Fibroblast of the conjunctiva (primary cell): ENCODE data around the gene LEMD3.

Source experiments
- DNase-seq: peaks from one replicate; pipeline ENCODE4 v3.0.0-alpha.2; 2010; ENCODE audit warnings: low read depth

Gene LEMD3

DNA sequence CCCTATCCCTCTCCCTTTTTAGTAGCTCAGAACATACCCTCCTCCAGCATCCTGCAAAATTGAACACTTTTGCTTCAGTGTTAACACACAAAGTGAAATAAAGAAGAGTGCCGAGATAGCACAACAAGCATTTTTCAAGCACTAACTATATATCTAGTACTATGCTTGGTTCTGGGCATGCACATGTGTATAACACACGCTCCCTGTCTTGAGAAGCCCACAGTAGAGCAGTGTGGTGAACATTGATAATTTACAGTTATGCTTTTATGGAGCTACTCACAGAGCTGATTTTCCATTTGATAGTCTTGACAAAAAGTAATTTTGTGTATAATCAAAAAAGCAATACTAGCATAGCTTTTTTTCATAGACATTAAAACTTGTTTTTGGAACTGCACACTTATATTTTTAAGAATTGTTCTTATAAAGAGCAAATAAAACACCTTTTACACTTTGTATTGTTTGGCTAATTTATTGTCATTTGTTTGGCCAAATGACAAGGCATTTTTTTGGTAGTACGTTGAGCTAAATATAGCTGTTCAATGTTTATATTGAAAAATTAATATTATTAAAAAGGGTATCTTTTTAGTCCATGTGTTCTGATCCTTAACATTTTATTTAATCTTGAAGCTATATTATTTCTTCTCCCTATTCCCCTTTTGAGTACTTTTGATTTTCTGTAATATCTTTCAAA lies 39.7 kb downstream of the LEMD3 start:
- DNase-seq: no peak

DNA sequence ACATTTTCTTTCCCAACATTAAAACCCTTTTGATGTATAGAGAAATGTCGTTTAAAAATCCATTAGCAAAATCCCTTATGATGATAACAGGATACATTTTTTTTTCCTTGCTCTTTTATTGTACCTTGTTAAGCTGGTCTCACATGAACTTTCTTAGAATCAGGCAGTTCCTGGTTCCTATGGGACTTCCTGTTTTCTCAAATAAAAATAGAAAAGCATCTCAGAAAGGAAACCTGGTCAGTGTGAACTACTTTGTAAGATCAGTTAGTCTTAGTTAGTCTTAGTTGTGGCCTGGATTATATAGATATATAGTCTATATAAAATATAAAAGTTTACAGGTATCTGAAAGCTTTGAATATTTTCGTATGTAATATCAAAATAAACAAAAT lies 40.3 kb downstream of the LEMD3 start:
- no peak for DNase-seq

- DNase-seq: no peak
Observed at GRCh38 chr12:65217086-65217485, 47.7 kb downstream of the LEMD3 start.

GRCh38 chr12:65220761-65221160 lies 51.4 kb downstream of the LEMD3 start:
- DNase-seq: no peak

- peak; percentile 45 for DNase-seq
Observed at GRCh38 chr12:65229441-65229840, 60.1 kb downstream of the LEMD3 start.

GRCh38 chr12:65232476-65233077 lies 63.2 kb downstream of the LEMD3 start:
- peak; percentile 4 for DNase-seq

DNA sequence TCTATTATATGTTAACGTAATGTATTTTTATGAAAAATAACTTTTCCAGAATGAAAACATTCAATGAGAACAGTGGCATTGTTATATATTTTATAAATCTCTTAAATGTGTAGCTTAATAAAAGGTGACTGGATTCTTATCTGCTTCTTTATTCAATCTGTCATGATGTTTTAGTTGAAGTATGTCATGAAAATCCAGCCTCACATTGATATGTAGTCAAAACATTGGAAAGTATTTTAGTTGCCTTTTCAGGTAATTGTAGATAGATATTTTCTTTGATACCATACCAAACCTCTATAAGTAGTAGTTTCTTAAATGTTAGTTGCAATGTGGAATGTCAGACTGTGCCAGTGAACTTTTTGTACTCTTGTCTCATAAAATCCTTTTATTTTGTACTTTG lies 67.8 kb downstream of the LEMD3 start:
- DNase-seq: no peak

DNA sequence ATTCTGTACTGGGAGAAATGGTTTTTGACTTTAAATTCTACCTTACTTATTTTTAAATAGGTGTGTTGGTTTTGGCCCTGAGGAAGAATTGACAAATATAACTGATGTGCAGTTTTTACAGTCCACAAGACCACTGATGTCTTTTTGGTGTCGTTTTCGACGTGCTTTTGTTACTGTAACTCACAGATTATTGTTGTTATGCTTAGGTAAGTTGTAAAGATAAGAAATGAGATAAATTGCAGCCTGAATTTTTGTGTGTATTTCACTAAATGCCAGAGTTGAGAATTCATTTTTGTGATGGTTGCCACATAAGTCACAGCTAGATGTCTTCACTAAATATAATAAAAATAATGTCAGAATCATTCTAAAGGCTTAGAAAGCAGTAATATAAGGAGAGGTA lies 69.2 kb downstream of the LEMD3 start:
- no peak for DNase-seq

DNA sequence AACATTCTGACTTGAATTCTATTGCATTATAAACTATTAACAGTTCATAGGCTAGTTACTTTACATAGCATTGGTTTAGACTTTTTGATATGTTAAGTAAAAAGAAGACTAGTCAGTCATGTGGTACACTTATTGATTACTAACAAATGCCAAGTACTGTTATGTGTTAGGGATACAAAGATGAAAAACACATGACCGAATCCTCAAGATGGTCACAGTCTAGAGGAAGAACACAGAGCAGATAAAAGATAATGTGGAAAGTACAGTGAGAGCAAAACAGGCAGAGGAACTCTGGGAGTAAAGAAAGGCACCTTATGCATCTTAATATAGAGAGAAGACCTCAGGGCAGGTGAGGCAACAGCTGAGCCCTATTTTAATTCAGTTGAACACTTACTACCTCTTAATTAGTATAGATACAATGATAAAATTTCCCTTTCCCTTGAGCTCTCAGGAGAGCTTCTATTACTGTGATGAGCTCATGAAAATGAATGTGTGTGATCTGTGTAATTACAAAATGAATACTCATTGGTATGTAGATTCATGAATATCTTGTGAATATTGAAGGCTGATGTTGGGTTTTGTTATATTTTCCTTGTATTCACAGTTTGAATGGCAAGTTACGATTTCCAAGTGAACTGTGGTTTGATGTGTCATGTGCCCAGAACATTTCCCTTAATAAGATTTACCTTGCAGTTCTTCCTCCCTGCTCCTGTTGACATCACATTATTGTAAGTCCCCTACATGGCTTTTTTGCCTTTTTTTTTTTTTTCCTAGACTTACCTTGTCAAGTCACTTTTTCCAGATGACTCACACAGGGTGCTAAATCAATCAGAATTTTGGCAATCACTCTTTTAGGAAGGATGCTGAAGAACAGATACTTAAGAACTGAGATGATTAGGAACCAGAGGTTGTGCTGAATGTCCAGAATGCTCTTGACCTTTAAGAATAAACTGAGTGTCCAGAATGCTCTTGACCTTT lies 79.6 kb downstream of the LEMD3 start:
- DNase-seq: no peak

DNA sequence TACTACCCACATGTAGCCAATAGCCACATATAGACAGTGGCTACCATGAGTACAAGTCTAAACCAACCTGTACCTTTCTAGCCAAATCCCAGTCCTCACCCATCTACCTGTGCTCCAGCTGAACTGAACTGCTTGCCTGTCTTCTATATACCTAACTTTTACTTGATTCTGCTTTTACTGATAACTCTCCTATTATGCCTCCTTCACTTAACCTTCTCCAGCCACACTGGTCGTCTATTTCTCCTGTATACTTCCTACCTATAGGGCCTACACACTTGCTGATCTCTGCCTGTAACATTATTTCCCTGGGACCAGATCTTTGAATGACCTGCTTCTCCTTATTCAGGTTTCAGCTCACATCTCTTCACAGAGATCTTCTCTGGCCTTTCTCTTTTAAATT lies 83.1 kb downstream of the LEMD3 start:
- no peak for DNase-seq

- DNase-seq: no peak
Observed at GRCh38 chr12:65257986-65258385, 88.6 kb downstream of the LEMD3 start.

DNA sequence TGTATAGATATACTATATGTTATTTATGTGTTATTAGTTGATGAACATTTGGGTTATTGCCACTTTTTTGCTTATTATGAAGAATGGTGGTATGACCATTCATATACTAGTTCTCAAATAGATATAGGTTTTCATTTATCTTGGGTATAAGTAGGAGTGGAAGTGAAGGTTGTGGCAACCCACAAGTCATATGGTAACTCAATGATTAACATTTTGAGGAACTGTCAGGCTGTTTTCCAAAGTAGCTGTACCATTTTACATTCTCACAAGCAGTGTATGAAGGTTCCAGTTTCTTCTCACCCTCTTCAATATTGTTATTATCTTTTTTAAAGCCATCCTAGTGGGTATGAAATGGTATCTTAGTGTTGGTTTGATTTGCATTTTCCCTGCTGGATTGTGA lies 90.1 kb downstream of the LEMD3 start:
- DNase-seq: no peak

DNA sequence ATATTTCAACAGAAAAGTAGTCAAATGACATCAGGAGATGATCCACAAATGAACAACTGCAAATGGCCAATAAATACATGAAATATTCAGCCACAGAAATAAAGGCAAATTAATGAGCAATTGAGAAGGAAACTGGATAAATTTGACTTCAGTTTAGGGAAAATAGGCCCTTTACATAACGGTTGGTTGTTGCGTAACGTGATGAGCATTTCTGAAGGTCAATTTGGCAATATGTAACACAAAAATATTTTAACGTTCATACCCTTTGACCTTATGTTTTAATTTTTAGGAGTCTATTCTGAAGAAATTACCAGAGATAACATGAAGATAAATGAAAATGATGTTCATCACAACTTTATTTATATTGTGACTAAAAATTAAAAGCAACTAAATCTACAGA lies 94.4 kb downstream of the LEMD3 start:
- DNase-seq: no peak

DNA sequence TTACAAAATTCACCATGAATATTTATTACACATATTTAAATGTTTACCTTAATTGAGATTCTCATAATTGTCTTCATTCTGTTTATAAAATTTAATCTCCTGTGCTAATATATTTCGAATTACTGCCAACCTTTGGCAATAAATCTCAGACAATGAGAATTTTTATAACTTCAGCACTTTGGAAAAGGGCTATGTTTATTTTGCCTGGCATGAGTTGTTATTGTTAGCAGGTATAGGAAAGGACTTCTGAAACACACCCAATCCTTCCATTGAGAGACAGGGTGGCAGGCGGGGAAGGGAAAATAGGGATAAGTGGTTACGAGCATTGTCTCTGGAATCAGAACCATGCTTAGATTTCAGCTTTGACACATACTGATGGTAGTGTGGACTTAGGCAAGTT lies 97.0 kb downstream of the LEMD3 start:
- DNase-seq: no peak

- no peak for DNase-seq
Observed at GRCh38 chr12:65269603-65270002, 100.2 kb downstream of the LEMD3 start.

- DNase-seq: no peak
Observed at GRCh38 chr12:65274602-65275272, 105.4 kb downstream of the LEMD3 start.

DNA sequence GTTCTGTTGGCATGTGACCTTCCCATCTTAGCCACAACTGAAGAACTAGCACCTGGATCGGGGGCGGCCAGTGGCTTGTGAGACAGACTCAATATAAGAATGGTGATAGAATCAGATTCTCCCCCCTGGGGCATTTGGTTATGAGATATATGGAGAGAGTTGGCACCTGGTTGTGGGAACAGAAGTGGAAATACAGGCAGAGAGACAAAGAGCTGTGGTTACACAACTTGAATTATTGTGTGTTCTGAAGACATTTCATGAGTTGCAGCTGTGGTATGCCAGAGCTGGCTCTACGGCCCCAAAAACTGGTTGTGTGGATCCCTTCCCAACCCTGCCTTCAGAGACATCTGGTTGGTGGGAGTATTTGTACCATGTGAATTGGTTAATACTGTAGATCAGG lies 106.2 kb downstream of the LEMD3 start:
- DNase-seq: no peak

DNA sequence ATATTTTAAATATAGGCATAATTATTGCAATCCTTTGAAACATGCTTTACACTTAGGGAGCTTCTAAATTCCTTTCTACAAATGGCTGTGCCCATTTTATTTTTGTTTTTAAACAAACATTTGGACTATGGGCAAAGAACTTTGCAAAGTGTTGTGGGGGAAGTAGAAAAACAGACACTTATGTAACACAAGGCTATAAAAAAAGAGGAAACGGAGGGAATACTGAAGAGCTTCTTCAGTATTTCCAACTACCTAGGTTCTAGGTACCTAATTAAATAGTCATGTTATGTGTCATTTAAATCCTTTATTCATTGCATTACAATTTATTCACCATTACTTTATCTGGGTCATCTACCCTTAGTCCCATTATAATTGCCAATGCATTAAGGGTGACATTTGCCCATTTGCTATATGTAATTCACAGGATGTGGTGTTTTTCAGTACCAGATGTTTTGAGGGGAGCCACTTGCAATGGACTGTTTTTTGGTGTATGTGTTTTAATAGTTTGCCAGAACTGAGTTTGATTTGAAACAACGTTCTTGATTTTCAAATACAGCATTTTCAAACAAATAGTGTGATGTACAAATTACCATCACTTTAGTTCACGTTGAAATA lies 107.6 kb downstream of the LEMD3 start:
- DNase-seq: no peak

- no peak for DNase-seq
Observed at GRCh38 chr12:65277994-65278575, 108.7 kb downstream of the LEMD3 start.

DNA sequence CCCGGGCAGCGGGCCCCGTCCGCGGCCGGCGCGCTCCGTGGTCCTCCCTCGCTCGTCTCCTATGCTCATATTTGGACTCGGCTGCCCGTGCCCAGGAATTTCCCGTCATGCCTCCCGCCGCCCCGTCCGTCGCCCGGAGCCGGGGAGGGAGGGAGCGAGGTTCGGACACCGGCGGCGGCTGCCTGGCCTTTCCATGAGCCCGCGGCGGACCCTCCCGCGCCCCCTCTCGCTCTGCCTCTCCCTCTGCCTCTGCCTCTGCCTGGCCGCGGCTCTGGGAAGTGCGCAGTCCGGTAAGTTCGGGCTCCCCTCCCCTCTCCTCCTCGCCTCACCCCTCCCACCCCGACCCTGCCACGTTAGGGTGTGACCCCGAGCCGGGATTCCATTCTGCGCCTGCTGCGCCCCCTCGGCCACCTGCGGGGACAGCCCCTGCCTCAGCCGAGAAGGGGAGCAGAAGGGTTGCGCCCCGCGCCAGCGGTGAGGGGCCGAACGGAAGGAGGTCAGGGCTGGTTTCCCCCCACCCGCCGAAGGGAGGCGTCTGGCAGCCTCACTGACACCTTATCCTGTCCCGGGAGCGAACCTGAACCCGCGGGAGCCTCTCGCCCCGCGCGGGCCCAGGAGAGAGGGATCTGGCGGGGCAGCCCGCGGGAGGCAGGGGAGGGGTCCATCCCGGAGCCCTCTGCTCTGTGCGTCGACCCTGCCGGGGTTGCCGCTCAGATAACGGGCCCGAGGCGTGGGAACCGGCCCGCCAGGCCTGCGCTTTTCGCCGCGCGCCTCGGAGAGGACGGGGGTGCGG lies 109.4 kb downstream of the LEMD3 start, which contains the start of gene MSRB3:
TSS of gene MSRB3 (plus strand) at position 108 of the 793 bp plus-strand sequence. CDS start 29,897 bp downstream, outside the sequence.
- DNase-seq: peak; percentile 43
